Measurements from ENCODE around the gene LCN15. TPM values are rescaled to one million over a fixed set of nuclear protein-coding genes. Genes with fewer than 3 reads are reported as not detected.
"Not testable (repeated sequence)": the region's sequence is repeated elsewhere in the genome, so short reads cannot be mapped to it uniquely, and the experiment has no call there.

Gene LCN15
- total RNA-seq, 2 experiments from 2014 or later: not detected

GRCh38 chr9:136791516-136792276 is 27.4 kb upstream of the LCN15 start:
- POLR2A ChIA-PET: interaction anchor here (0.5 to 2.9 kb wide), 3 partner anchors 9 to 360 kb away, joined by 3 to 18 read pairs (median 4); partner anchors contain the start of gene RABL6
- no peaks in the 10 kb centered on the region for H3K9me3 Mint-ChIP-seq
- H3K4me1 Mint-ChIP-seq: peaks cover 36% of the 10 kb centered on the region
- H3K27ac Mint-ChIP-seq: peak overlapping the region; percentile 89
- CTCF ChIA-PET: interaction anchor here (0.9 to 3.1 kb wide), 12 partner anchors 9 to 243 kb away, joined by 3 to 46 read pairs (median 5); partner anchors contain the start of genes AJM1, PAXX, RABL6 and TRAF2
- H3K36me3 Mint-ChIP-seq (ENCODE audit: low read depth): peaks cover 4% of the 10 kb centered on the region
- DNase-seq: peak; percentile 75
- H3K4me3 Mint-ChIP-seq: peak overlapping the region; percentile 77
- H3K27me3 Mint-ChIP-seq: peaks cover 12% of the 10 kb centered on the region

- H3K4me1 Mint-ChIP-seq: peaks cover 36% of the 10 kb centered on the region
- peak within 1 kb of the TSS; percentile 89 for H3K27ac Mint-ChIP-seq
- peak; percentile 100 for DNase-seq
- peaks cover 4% of the 10 kb centered on the region for H3K36me3 Mint-ChIP-seq (ENCODE audit: low read depth)
- ChIA-PET CTCF (interaction anchor here (0.9 to 1.8 kb wide), 12 partner anchors 10 to 296 kb away, joined by 3 to 14 read pairs (median 4); partner anchors contain the start of genes AJM1, MAN1B1 and SAPCD2), POLR2A (interaction anchor here (1.1 to 2.9 kb wide), 3 partner anchors 16 to 296 kb away, joined by 3 to 18 read pairs (median 4); partner anchors contain the start of genes MAN1B1 and RABL6)
- peaks cover 5% of the 10 kb centered on the region for H3K27me3 Mint-ChIP-seq
- no peaks in the 10 kb centered on the region for H3K9me3 Mint-ChIP-seq
- peak within 1 kb of the TSS; percentile 77 for H3K4me3 Mint-ChIP-seq
Measured at GRCh38 chr9:136790640-136791515, 26.6 kb upstream of the LCN15 start, which contains the start of gene TMEM141. Gene TMEM141, plus strand, starts transcription at chr9:136791344. Its CDS starts 27 bp downstream, at chr9:136791371.

- H3K4me1 Mint-ChIP-seq: peaks cover 43% of the 10 kb centered on the region
- H3K27me3 Mint-ChIP-seq: peaks cover 5% of the 10 kb centered on the region
- ChIA-PET CTCF (interaction anchor here (3.5 kb wide), 1 partner anchor 245 kb away, joined by 20 read pairs; no protein-coding TSS in a partner anchor), POLR2A (no interaction called here)
- no peak overlapping the region for H3K27ac Mint-ChIP-seq
- no peaks in the 10 kb centered on the region for H3K9me3 Mint-ChIP-seq
- DNase-seq: no peak
- peaks cover 4% of the 10 kb centered on the region for H3K36me3 Mint-ChIP-seq (ENCODE audit: low read depth)
- no peak overlapping the region for H3K4me3 Mint-ChIP-seq
Measured at GRCh38 chr9:136789523-136789937, 25.2 kb upstream of the LCN15 start.

- H3K27ac Mint-ChIP-seq; H3K4me3 Mint-ChIP-seq; H3K9me3 Mint-ChIP-seq; H3K36me3 Mint-ChIP-seq (ENCODE audit: low read depth); DNase-seq; H3K27me3 Mint-ChIP-seq: not testable (repeated sequence)
- CTCF ChIA-PET: interaction anchor here (0.9 to 4.0 kb wide), 10 partner anchors 12 to 281 kb away, joined by 3 to 22 read pairs (median 3); partner anchors contain the start of genes AJM1 and SAPCD2
- peaks cover 43% of the 10 kb centered on the region for H3K4me1 Mint-ChIP-seq
- POLR2A ChIA-PET: interaction anchor here (0.9 kb wide), 1 partner anchor 246 kb away, joined by 3 read pairs; no protein-coding TSS in a partner anchor
Measured at GRCh38 chr9:136788644-136789522, 24.6 kb upstream of the LCN15 start.

GRCh38 chr9:136787690-136788400 is 23.5 kb upstream of the LCN15 start:
- POLR2A ChIA-PET: interaction anchor here (0.9 to 1.3 kb wide), 2 partner anchors 247 kb away, joined by 3 to 4 read pairs; no protein-coding TSS in a partner anchor
- Mint-ChIP-seq H3K4me3 (no peak overlapping the region), H3K27ac (no peak overlapping the region)

GRCh38 chr9:136786983-136787382 is 22.7 kb upstream of the LCN15 start:
- Mint-ChIP-seq H3K27me3 (peaks cover 12% of the 10 kb centered on the region), H3K4me1 (peaks cover 31% of the 10 kb centered on the region)
- H3K9me3 Mint-ChIP-seq; H3K4me3 Mint-ChIP-seq; H3K36me3 Mint-ChIP-seq (ENCODE audit: low read depth); H3K27ac Mint-ChIP-seq; DNase-seq: not testable (repeated sequence)
- POLR2A ChIA-PET: interaction anchor here (1.3 kb wide), 1 partner anchor 248 kb away, joined by 4 read pairs; no protein-coding TSS in a partner anchor
- CTCF ChIA-PET: interaction anchor here (0.5 to 4.0 kb wide), 8 partner anchors 10 to 248 kb away, joined by 3 to 22 read pairs (median 4); partner anchors contain the start of gene AJM1

More at GRCh38 chr9:136787690-136788400, 23.5 kb upstream of the LCN15 start:
- peak; percentile 79 for DNase-seq
- CTCF ChIA-PET: interaction anchor here (0.9 to 4.0 kb wide), 14 partner anchors 11 to 282 kb away, joined by 3 to 22 read pairs (median 4); partner anchors contain the start of genes AJM1 and SAPCD2
- Mint-ChIP-seq H3K4me1 (peaks cover 37% of the 10 kb centered on the region), H3K36me3 (ENCODE audit: low read depth) (no peaks in the 10 kb centered on the region), H3K27me3 (peaks cover 7% of the 10 kb centered on the region), H3K9me3 (no peaks in the 10 kb centered on the region)

- no peak for DNase-seq
- Mint-ChIP-seq H3K4me1 (peaks cover 29% of the 10 kb centered on the region), H3K36me3 (ENCODE audit: low read depth) (no peaks in the 10 kb centered on the region), H3K4me3 (no peak overlapping the region), H3K27ac (no peak overlapping the region), H3K27me3 (peaks cover 13% of the 10 kb centered on the region), H3K9me3 (no peaks in the 10 kb centered on the region)
- ChIA-PET POLR2A (interaction anchor here (1.3 kb wide), 1 partner anchor 248 kb away, joined by 4 read pairs; no protein-coding TSS in a partner anchor), CTCF (interaction anchor here (1.5 to 4.0 kb wide), 6 partner anchors 9 to 248 kb away, joined by 4 to 22 read pairs (median 6); partner anchors contain the start of gene AJM1)
Measured at GRCh38 chr9:136786451-136786850, 22.1 kb upstream of the LCN15 start.

GRCh38 chr9:136785565-136786355 is 21.4 kb upstream of the LCN15 start:
- DNase-seq; H3K36me3 Mint-ChIP-seq (ENCODE audit: low read depth); POLR2A ChIA-PET; H3K27ac Mint-ChIP-seq; H3K4me3 Mint-ChIP-seq; H3K9me3 Mint-ChIP-seq: not testable (repeated sequence)
- Mint-ChIP-seq H3K27me3 (peaks cover 17% of the 10 kb centered on the region), H3K4me1 (peaks cover 28% of the 10 kb centered on the region)
- CTCF ChIA-PET: interaction anchor here (1.5 to 4.0 kb wide), 6 partner anchors 8 to 249 kb away, joined by 4 to 22 read pairs (median 6); partner anchors contain the start of gene AJM1

- H3K9me3 Mint-ChIP-seq: no peaks in the 10 kb centered on the region
- peaks cover 23% of the 10 kb centered on the region for H3K4me1 Mint-ChIP-seq
- H3K27ac Mint-ChIP-seq: no peak overlapping the region
- peaks cover 25% of the 10 kb centered on the region for H3K27me3 Mint-ChIP-seq
- DNase-seq: peak; percentile 41
- no peak overlapping the region for H3K4me3 Mint-ChIP-seq
- POLR2A ChIA-PET: no interaction called here
- CTCF ChIA-PET: interaction anchor here (1.6 kb wide), 1 partner anchor 250 kb away, joined by 9 read pairs; no protein-coding TSS in a partner anchor
- H3K36me3 Mint-ChIP-seq (ENCODE audit: low read depth): no peaks in the 10 kb centered on the region
Measured at GRCh38 chr9:136784997-136785361, 20.7 kb upstream of the LCN15 start.

GRCh38 chr9:136784249-136784996 is 20.1 kb upstream of the LCN15 start:
- H3K4me1 Mint-ChIP-seq: peaks cover 23% of the 10 kb centered on the region
- H3K9me3 Mint-ChIP-seq: no peaks in the 10 kb centered on the region
- DNase-seq: no peak
- ChIA-PET CTCF (interaction anchor here (1.0 to 1.6 kb wide), 2 partner anchors 251 kb away, joined by 3 to 9 read pairs; no protein-coding TSS in a partner anchor), POLR2A (no interaction called here)
- H3K27ac Mint-ChIP-seq: no peak overlapping the region
- no peaks in the 10 kb centered on the region for H3K36me3 Mint-ChIP-seq (ENCODE audit: low read depth)
- H3K4me3 Mint-ChIP-seq: no peak overlapping the region
- peaks cover 29% of the 10 kb centered on the region for H3K27me3 Mint-ChIP-seq
